ENCODE measurements around the gene TAGLN. TPM values are rescaled to one million over a fixed set of nuclear protein-coding genes. Genes with fewer than 3 reads are reported as not detected.

TAGLN gene
- total and polyA plus RNA-seq, 9 of the 15 experiments (the other 6 are each of a cell fraction or from before 2014, with no cell fraction given): 0.21 to 4.9 (median 1.1) TPM

GRCh38 chr11:117226388-117227385, 27.5 kb downstream of the TAGLN start (continued):
- TF ChIP-seq CTCF (IDR thresholded peaks at IDR 0.05 in 2 of 3, conservative IDR thresholded peaks at IDR 0.05 in 1 of 3; ENCODE audit: insufficient read depth in 2 of 3, low read depth in 1 of 3, low read length in 3 of 3) (peak; percentile 83 to 88 (median 84)), ZNF639 (CRISPR knock-in tag; conservative IDR thresholded peaks at IDR 0.05 in 1 of 2, IDR thresholded peaks at IDR 0.05 in 1 of 2) (no peak), BDP1 (IDR thresholded peaks at IDR 0.05; ENCODE audit: insufficient read depth, insufficient read length) (no peak), POLR2G (IDR thresholded peaks at IDR 0.05; ENCODE audit: low read depth, low read length) (0 out of 2 replicates have a peak, but pooled peaks have one; percentile 15), ZNF696 (CRISPR knock-in tag; conservative IDR thresholded peaks at IDR 0.05) (no peak), RBFOX2 (IDR thresholded peaks at IDR 0.05; ENCODE audit: low read depth, low read length) (peak; percentile 25; the same call in 1 of the 2 replicates), ZNF184 (CRISPR knock-in tag; IDR thresholded peaks at IDR 0.05) (no peak), CTCFL (IDR thresholded peaks at IDR 0.05; ENCODE audit: borderline replicate concordance, insufficient read depth, low read depth, low read length, poor library complexity, severe bottlenecking) (peak; percentile 6), ZFPM2 (CRISPR knock-in tag; IDR thresholded peaks at IDR 0.05) (no peak)

Measured in K562 (cell line).